Measurements from ENCODE around the gene PSORS1C2. TPM values are rescaled to one million over a fixed set of nuclear protein-coding genes. Genes with fewer than 3 reads are reported as not detected.

The PSORS1C2 gene
- total RNA-seq, 1 experiment from 2014 or later: 0.33 TPM

DNA sequence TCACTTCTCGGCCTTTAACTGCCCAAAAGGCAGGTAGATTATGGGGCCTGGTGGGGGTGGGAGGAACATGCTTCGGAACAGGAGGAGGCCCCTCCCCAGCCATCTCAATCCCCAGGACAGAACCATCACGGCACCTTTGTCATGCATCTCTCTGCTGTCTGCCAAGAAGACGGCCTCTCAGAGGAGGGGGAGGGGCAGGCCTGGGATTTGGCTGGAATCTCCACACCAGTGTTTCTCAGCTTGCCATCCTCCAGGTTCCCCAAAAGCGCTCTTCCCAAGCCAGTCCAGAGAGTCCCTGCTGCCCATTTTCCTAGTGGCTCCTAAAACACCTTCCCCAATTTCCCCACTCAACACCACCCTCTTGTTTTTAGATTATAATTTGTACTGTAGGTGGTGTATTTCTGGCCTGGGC, 34.1 kb upstream of the PSORS1C2 start:
- no peak overlapping the region for H2AFZ ChIP-seq (ENCODE audit: low read length)
- no peaks in the 10 kb centered on the region for H3K27me3 Mint-ChIP-seq (ENCODE audit: low read depth)
- no peak overlapping the region for H2BK20ac ChIP-seq (ENCODE audit: low read depth, low read length, poor library complexity, severe bottlenecking)
- no peak overlapping the region for H3K23ac ChIP-seq (ENCODE audit: insufficient read length, low read depth, low read length)
- peaks cover 10% of the 10 kb centered on the region for H3K4me1 ChIP-seq (ENCODE audit: insufficient read depth, low read length)
- no peak overlapping the region for H2BK120ac ChIP-seq (ENCODE audit: low read depth, low read length, poor library complexity, severe bottlenecking)
- peak overlapping the region; percentile 83 for H3K27ac ChIP-seq (ENCODE audit: insufficient read length, low read depth, low read length)
- no peak overlapping the region for H3T11ph ChIP-seq (ENCODE audit: low read length)
- H3K4me2 ChIP-seq (ENCODE audit: insufficient read depth, insufficient read length, low read length): peak overlapping the region; percentile 61
- peaks cover 52 to 69% of the 10 kb centered on the region in 2 experiments for H3K4me1 Mint-ChIP-seq
- peak overlapping the region; percentile 53; the same call in 1 of the 2 replicates for H3K14ac ChIP-seq (ENCODE audit: insufficient read depth, low read length)
- H3K18ac ChIP-seq (ENCODE audit: insufficient read length, low read depth, low read length): peak overlapping the region; percentile 66
- peak overlapping the region; percentile 91 for H3K4me3 Mint-ChIP-seq
- no peak overlapping the region for H2BK5ac ChIP-seq (ENCODE audit: insufficient read length, low read length)
- H3K4ac ChIP-seq (ENCODE audit: low read depth, low read length): no peak overlapping the region
- peak overlapping the region; percentile 68 for H3K9ac ChIP-seq (ENCODE audit: extremely low read depth, insufficient read length, low read length)
- no peak for TF ChIP-seq CTCF (conservative IDR thresholded peaks at IDR 0.05)
- no peaks in the 10 kb centered on the region for H3K27me3 ChIP-seq (ENCODE audit: insufficient read depth, low read length)
- H3K36me3 Mint-ChIP-seq (ENCODE audit: insufficient read depth in 1 of 3, low read depth in 3 of 3): peaks cover 0 to 22% (median 18%) of the 10 kb centered on the region in 3 experiments; a peak in 6 of 7 replicates
- no peak overlapping the region for H2AK5ac ChIP-seq (ENCODE audit: insufficient read length, low read length)
- H3K56ac ChIP-seq (ENCODE audit: insufficient read length, low read depth, low read length): no peak overlapping the region
- no peaks in the 10 kb centered on the region for H4K20me1 ChIP-seq (ENCODE audit: control insufficient read depth, insufficient read depth, insufficient read length)
- no peak overlapping the region for H4K8ac ChIP-seq (replicated peaks; ENCODE audit: insufficient read length, low read depth, low read length)
- DNase-seq: peak; percentile 96
- peaks cover 31% of the 10 kb centered on the region for H3K79me2 ChIP-seq (ENCODE audit: insufficient read depth, low read length)
- no peak overlapping the region for H4K5ac ChIP-seq (ENCODE audit: insufficient read length, low read depth, low read length)
- peak overlapping the region; percentile 98 to 100 (median 99) for H3K27ac Mint-ChIP-seq
- peak overlapping the region; percentile 88 for H4K91ac ChIP-seq (ENCODE audit: insufficient read length, low read depth, low read length)
- no peak overlapping the region for H2BK15ac ChIP-seq (ENCODE audit: low read depth, low read length)
- H2BK12ac ChIP-seq (ENCODE audit: insufficient read length, low read depth, low read length): no peak overlapping the region
- whole genome bisulfite sequencing (ENCODE audit: extremely low coverage, insufficient read length, low lambda C conversion rate): no CpG with 5 or more reads among the region's 5 CpGs
- no peaks in the 10 kb centered on the region for H3K79me1 ChIP-seq (ENCODE audit: insufficient read depth, low read depth, low read length, poor library complexity, severe bottlenecking)
- peaks cover 22% of the 10 kb centered on the region for H3K23me2 ChIP-seq (ENCODE audit: insufficient read length, low read depth, low read length, poor library complexity, severe bottlenecking)
- H3K9me3 Mint-ChIP-seq: no peaks in the 10 kb centered on the region; a peak in 1 of 5 replicates
- H3K9me3 ChIP-seq (ENCODE audit: control insufficient read depth, low read depth, low read length): no peaks in the 10 kb centered on the region
